Measurements from ENCODE around the gene SLC6A3.
"Not testable (repeated sequence)": the region's sequence is repeated elsewhere in the genome, so short reads cannot be mapped to it uniquely, and the experiment has no call there.

Gene SLC6A3

DNA sequence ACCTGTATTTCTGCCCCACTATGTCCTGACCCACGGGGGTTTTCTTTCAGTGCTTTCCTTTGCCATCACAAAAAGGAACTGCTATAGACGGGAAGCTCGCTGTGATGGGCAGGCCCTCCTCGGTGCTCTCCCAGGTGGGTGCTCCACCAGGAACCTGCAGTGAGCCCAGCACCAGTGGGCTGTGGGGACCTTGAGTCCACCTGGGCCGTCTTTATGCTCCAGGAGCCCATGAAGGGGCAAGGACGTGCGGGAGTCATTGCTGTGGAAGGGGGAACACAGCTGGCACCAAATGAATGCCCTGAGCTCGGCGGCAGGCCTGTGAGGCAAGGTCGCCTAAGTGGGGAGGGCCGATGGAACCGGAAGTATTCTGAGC, 36.7 kb upstream of the SLC6A3 start:
- peak overlapping the region; percentile 92 for H3K27ac Mint-ChIP-seq
- H3K4me3 Mint-ChIP-seq, result no peak overlapping the region
- H3K27me3 Mint-ChIP-seq, result no peaks in the 10 kb centered on the region
- H3K9me3 Mint-ChIP-seq, result no peaks in the 10 kb centered on the region
- H3K36me3 Mint-ChIP-seq (ENCODE audit: low read depth), result peaks cover 74% of the 10 kb centered on the region
- H3K4me1 Mint-ChIP-seq (ENCODE audit: low read depth), result peaks cover 61% of the 10 kb centered on the region
- intact Hi-C loops (cut with micrococcal nuclease), result no loop called here

DNA sequence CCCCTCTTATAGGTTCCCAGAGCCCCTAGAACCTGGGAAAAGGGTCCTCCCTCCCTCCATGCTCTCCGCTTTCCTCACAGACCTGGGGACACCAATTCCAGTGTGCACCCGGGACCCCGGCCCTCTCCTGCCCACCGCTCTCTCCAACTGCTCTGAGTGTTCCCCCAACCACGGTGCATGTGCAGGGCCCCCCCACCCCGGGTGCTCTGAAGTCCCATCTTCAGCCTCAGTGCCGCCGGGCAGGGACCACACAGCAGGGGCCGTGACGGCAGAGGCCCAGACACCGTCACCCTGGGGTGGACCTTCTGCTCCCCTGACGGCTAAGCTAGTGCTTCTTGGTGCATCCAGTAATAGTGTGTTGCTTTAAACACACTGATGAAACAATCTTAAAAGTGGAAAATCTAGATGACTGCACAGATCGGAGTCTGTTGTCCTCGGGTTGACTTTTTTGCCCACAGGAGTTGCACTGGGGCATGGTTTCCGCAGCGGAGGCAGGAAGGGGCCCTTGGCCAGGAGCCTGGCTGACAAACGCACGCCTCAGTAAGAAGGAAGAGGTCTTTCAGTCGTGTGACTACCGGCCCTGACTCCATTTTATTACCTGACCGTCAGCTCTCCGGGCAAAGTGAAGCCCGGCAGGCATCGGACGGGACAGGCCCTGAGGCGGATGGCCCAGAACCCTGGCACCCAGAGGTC, 36.2 kb upstream of the SLC6A3 start:
- Mint-ChIP-seq H3K27ac (peak overlapping the region; percentile 92), H3K4me3 (peak overlapping the region; percentile 32), H3K9me3 (no peaks in the 10 kb centered on the region), H3K4me1 (ENCODE audit: low read depth) (peaks cover 66% of the 10 kb centered on the region), H3K27me3 (no peaks in the 10 kb centered on the region), H3K36me3 (ENCODE audit: low read depth) (peaks cover 74% of the 10 kb centered on the region)
- intact Hi-C loops (cut with micrococcal nuclease), result no loop called here

DNA sequence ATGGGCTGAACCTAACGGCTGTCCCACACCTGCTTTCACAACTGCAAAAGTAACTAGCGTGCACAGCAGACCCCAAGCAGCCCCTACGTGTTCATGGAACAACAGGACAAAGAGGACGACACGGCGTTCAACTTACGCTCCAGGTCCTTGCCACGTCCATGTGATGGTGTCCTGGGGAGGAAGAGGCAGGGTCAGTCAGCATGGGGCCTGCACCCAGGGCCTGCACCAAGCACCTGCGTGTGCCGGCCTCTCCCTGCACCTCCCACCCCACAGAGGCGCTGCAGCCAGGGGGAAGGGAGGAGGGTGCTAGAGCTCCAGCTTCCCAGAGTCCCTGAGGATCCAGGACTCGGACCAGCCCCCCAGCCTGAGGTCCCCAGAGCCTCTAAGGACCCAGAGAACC, 35.6 kb upstream of the SLC6A3 start:
- Mint-ChIP-seq H3K36me3 (ENCODE audit: low read depth) (peaks cover 74% of the 10 kb centered on the region), H3K4me3 (no peak overlapping the region), H3K27me3 (no peaks in the 10 kb centered on the region), H3K9me3 (no peaks in the 10 kb centered on the region), H3K4me1 (ENCODE audit: low read depth) (peaks cover 70% of the 10 kb centered on the region), H3K27ac (peak overlapping the region; percentile 92)
- intact Hi-C loops (cut with micrococcal nuclease), result no loop called here

DNA sequence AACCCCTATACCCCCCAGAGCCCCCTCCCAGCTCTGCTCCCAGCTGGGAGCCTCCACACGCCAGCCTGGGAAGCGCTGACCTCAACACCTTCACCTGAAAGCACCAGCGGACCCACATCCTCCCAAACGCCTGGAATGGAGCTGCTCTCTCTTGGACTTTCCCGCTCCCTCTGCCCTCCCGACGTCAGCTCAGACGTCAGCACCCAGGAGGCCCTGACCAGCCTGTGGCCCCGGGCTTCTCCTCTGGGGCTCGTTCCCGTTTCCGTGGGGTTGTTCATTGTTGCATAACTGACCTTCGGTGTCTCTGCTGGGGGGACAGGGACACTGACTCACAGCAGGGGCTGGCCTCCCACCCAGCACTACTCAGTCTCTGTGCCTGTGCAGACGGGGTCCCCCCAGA, 35.0 kb upstream of the SLC6A3 start:
- H3K9me3 Mint-ChIP-seq, result no peaks in the 10 kb centered on the region
- peaks cover 74% of the 10 kb centered on the region for H3K36me3 Mint-ChIP-seq (ENCODE audit: low read depth)
- peak overlapping the region; percentile 67 for H3K4me3 Mint-ChIP-seq
- H3K27ac Mint-ChIP-seq, result peak overlapping the region; percentile 92
- no peaks in the 10 kb centered on the region for H3K27me3 Mint-ChIP-seq
- intact Hi-C loops (cut with micrococcal nuclease), result no loop called here
- peaks cover 71% of the 10 kb centered on the region for H3K4me1 Mint-ChIP-seq (ENCODE audit: low read depth)

DNA sequence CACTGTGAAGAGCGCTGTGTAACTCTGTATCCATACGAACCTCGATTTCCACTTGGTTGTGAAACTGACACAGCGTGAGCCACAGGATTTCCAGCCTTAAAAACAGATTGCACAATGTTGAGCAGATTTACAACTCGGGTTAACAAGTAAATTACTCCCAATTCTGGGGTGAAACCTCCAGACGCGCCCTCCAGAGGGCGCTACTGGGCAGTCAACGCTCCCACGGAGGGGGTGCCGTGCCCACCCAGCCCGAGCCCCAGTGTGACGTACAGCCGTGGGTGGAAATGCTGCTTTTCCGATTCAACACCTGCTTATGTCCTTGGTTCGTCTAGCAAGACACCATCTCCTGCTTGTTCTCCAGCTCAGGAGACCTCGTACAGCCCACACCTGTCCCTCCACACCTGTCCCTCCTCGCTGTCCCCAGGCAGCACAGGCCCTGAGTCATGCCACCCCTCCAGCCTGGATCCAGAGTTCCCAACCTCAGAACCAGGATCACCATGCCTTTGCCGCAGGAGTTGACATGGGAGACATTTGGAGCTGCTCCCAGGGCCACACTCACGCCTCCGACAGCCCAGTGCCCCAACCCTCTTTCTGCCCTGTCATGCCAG, 34.4 kb upstream of the SLC6A3 start:
- H3K27me3 Mint-ChIP-seq, result no peaks in the 10 kb centered on the region
- H3K36me3 Mint-ChIP-seq (ENCODE audit: low read depth), result peaks cover 74% of the 10 kb centered on the region
- no peaks in the 10 kb centered on the region for H3K9me3 Mint-ChIP-seq
- intact Hi-C loops (cut with micrococcal nuclease), result loop anchor here (5.0 kb wide), 1 partner anchor 38 kb away; no protein-coding TSS in a partner anchor
- H3K27ac Mint-ChIP-seq, result peak overlapping the region; percentile 92
- peaks cover 76% of the 10 kb centered on the region for H3K4me1 Mint-ChIP-seq (ENCODE audit: low read depth)
- peak overlapping the region; percentile 67 for H3K4me3 Mint-ChIP-seq

DNA sequence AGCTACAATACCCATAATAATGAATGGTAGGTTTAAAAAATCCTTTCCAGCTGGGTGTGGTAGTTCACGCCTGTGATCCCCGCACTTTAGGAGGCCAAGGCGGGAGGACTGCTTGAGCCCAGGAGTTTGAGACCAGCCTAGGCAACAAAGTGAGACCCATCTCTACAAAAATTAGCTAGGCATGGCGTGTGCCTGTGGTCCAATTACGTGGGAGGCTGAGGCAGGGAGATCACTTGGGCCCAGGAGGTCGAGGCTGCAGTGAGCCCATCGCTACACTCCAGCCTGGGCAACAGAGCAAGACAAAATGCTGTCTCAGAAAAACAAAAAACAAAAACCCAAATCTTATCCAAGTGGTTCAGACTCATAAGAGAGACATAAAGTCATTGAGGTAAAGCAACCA, 33.8 kb upstream of the SLC6A3 start:
- Mint-ChIP-seq H3K4me1 (ENCODE audit: low read depth) (peaks cover 78% of the 10 kb centered on the region), H3K27ac (peak overlapping the region; percentile 92), H3K9me3 (no peaks in the 10 kb centered on the region), H3K27me3 (no peaks in the 10 kb centered on the region), H3K36me3 (ENCODE audit: low read depth) (peaks cover 76% of the 10 kb centered on the region), H3K4me3 (no peak overlapping the region)
- intact Hi-C loops (cut with micrococcal nuclease), result loop anchor here (5.0 kb wide), 1 partner anchor 38 kb away; no protein-coding TSS in a partner anchor

DNA sequence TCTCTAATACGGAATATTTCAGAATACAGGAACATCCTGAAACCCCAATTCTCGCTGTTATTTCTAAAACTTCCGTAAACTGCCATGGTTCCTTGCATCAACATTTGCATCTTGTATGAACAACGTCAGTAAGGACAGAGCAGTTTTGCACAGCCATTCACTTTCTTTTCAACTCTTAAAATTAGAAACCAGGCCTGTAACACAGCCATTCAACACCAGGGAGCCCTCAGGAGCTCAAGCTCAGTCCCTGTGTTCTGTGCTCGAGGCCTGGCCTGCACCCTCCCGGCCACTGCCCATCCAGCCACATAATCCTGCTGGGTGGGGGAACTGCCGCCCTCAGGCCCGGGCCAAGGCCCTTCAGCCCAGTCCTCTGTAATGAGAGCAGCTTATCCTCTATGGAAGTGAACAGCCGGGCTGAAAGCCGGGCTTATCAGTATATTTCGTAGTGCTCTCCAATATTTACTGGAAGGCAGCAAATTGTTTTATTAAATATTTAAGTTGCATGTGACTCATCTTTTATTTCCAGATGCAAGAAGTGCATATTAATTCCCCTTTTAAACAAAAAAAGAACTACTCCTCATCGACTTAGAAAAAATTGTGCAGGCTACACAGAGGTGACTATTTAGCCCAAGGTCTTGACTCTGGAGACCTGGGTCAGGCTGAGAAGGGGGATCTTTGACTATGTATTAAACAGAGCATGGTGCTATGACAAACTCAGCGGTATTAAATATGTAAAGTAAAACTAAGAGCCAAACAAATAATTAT, 33.2 kb upstream of the SLC6A3 start:
- peaks cover 77% of the 10 kb centered on the region for H3K36me3 Mint-ChIP-seq (ENCODE audit: low read depth)
- peak overlapping the region; percentile 17 for H3K4me3 Mint-ChIP-seq
- H3K9me3 Mint-ChIP-seq, result no peaks in the 10 kb centered on the region
- H3K4me1 Mint-ChIP-seq (ENCODE audit: low read depth), result peaks cover 76% of the 10 kb centered on the region
- peak overlapping the region; percentile 84 for H3K27ac Mint-ChIP-seq
- no peaks in the 10 kb centered on the region for H3K27me3 Mint-ChIP-seq
- intact Hi-C loops (cut with micrococcal nuclease), result loop anchor here (5.0 kb wide), 1 partner anchor 39 kb away; no protein-coding TSS in a partner anchor

DNA sequence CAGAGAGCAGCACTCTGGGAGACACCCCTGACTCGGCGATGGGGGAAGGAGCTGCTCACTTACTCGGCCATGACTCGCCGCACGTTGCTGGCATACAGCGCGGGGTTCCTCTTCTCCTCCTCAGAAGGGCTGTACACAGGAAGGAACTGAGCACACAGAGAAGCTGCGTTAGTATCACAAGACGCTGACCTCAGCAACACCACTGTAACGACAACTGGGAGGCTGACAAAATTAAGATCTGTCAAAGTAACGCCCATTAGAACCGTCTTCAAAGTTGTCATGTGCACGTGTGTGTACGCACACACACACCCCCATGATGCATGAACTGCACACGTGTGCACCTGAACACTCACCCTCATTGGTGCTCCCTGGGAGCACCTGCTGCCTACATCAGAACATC, 32.1 kb upstream of the SLC6A3 start:
- Mint-ChIP-seq H3K27me3 (no peaks in the 10 kb centered on the region), H3K36me3 (ENCODE audit: low read depth) (peaks cover 77% of the 10 kb centered on the region), H3K4me3 (no peak overlapping the region), H3K27ac (peak overlapping the region; percentile 84), H3K4me1 (ENCODE audit: low read depth) (peaks cover 67% of the 10 kb centered on the region), H3K9me3 (no peaks in the 10 kb centered on the region)
- intact Hi-C loops (cut with micrococcal nuclease), result loop anchor here (1.0 to 5.0 kb wide), 2 partner anchors 25 to 40 kb away; no protein-coding TSS in a partner anchor

DNA sequence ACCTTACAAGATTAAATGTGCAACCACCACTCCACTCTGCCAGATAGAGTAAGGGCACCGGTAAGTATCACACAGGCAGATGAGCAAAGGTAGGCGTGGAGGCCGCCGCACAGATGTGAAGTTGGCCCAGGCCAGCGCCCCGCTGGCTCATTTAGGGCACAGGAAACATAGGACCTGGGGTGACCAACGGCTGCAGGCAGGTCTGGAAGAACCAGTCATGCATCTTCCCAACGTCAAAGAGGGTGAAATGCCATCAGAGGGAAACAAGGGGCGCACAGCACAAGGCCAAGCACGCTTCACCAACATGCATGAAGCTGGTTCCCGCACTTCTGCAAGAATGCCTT, 31.7 kb upstream of the SLC6A3 start:
- Mint-ChIP-seq H3K4me3 (no peak overlapping the region), H3K36me3 (ENCODE audit: low read depth) (peaks cover 77% of the 10 kb centered on the region), H3K27ac (peak overlapping the region; percentile 84), H3K9me3 (no peaks in the 10 kb centered on the region), H3K4me1 (ENCODE audit: low read depth) (peaks cover 64% of the 10 kb centered on the region), H3K27me3 (no peaks in the 10 kb centered on the region)
- intact Hi-C loops (cut with micrococcal nuclease), result loop anchor here (1.0 to 5.0 kb wide), 2 partner anchors 25 to 40 kb away; no protein-coding TSS in a partner anchor

DNA sequence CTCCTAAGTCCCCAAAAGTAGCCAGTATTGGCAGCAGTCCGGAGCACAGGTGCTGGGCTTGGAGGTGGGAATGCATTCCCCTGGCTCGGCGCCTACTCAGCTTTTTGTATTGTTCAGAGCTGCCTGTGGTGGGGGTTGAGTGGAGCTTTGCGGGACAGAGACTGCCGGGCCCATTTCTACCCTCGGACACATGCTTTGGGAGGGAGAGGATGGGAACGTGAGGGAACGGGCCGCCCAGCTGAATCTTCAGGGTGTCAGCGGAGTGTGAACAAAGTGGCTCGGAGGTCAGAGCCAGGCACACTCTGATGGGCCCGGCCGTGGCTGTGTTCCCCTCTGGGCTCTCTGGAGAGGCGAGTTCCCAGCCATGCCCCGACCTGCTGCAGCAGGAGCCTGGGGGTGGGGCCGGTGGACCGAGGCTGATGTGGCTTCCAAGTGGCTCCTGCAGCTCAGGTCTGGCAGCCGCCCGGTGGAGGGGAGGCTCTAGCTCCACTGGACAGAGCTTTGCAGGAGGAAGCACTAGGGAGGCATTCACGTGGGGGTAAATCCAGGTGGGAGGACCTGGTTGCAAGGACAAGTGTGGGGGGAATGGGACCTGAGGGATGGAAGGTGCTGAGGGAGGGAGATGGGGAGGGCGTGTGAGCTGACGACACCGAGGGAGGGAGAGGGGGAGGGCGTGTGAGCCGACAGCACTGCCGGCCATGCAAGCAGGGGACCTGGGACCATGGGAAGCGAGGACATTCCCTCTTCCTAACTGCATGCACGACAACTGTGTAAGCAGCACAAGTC, 31.1 kb upstream of the SLC6A3 start:
- Mint-ChIP-seq H3K4me1 (ENCODE audit: low read depth) (peaks cover 65% of the 10 kb centered on the region), H3K9me3 (no peaks in the 10 kb centered on the region), H3K27ac (peak overlapping the region; percentile 84), H3K36me3 (ENCODE audit: low read depth) (peaks cover 77% of the 10 kb centered on the region), H3K4me3 (no peak overlapping the region), H3K27me3 (no peaks in the 10 kb centered on the region)
- intact Hi-C loops (cut with micrococcal nuclease), result loop anchor here (5.0 kb wide), 1 partner anchor 41 kb away; no protein-coding TSS in a partner anchor

DNA sequence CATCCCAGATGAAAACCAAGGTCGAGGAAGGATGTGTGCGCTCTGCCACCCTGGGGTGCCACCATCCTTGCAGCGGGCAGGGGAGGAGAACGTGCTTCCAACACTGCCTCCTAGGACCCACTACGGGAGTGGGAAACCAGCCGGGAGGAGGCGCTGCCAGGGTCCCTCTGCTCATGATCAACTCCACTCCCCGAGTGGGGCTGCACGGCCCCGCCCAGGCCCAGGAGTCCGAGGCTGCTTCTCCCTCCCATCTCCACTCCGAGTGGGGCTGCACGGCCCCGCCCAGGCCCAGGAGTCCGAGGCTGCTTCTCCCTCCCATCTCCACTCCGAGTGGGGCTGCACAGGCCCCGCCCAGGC, 30.3 kb upstream of the SLC6A3 start:
- intact Hi-C loops (cut with micrococcal nuclease), result loop anchor here (5.0 kb wide), 1 partner anchor 42 kb away; no protein-coding TSS in a partner anchor
- not testable (repeated sequence) for H3K4me3 Mint-ChIP-seq, H3K9me3 Mint-ChIP-seq, H3K27me3 Mint-ChIP-seq
- peaks cover 79% of the 10 kb centered on the region for H3K36me3 Mint-ChIP-seq (ENCODE audit: low read depth)
- peaks cover 59% of the 10 kb centered on the region for H3K4me1 Mint-ChIP-seq (ENCODE audit: low read depth)
- H3K27ac Mint-ChIP-seq, result peak overlapping the region; percentile 20

DNA sequence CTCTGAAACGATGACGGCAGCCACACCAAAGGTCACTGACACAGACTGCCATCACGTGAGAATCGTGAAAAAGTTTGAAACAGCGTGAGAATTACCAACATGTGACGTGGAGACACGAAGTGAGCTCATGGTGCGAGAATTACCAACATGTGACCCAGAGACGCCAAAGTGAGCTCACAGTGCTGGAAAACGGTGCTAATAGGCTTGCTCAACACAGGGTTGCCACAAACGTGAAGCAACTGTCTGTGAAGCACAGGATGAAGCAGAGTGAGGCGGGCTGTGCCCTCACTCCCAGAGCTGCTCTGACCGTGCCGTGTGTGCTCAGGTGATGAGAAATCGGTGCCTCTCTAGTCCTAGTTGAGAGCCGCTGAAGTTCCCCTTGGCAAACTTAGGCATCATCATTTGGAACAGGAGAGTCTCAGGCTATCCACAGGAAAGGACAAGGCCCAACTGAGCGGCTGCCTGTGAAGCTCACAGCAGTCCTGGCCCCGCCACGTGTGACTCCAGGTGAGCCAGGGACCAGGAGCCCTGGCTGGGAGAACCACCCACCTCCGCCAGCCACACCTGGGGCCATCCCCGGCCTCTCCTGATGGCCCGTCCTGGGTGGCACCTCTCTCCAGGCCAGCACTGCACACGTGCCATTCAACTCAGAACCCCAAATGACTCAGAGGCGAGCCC, 29.8 kb upstream of the SLC6A3 start:
- no peaks in the 10 kb centered on the region for H3K9me3 Mint-ChIP-seq
- peak overlapping the region; percentile 42 for H3K27ac Mint-ChIP-seq
- H3K27me3 Mint-ChIP-seq, result no peaks in the 10 kb centered on the region
- peaks cover 53% of the 10 kb centered on the region for H3K4me1 Mint-ChIP-seq (ENCODE audit: low read depth)
- peaks cover 85% of the 10 kb centered on the region for H3K36me3 Mint-ChIP-seq (ENCODE audit: low read depth)
- intact Hi-C loops (cut with micrococcal nuclease), result loop anchor here (5.0 kb wide), 1 partner anchor 42 kb away; no protein-coding TSS in a partner anchor
- no peak overlapping the region for H3K4me3 Mint-ChIP-seq

DNA sequence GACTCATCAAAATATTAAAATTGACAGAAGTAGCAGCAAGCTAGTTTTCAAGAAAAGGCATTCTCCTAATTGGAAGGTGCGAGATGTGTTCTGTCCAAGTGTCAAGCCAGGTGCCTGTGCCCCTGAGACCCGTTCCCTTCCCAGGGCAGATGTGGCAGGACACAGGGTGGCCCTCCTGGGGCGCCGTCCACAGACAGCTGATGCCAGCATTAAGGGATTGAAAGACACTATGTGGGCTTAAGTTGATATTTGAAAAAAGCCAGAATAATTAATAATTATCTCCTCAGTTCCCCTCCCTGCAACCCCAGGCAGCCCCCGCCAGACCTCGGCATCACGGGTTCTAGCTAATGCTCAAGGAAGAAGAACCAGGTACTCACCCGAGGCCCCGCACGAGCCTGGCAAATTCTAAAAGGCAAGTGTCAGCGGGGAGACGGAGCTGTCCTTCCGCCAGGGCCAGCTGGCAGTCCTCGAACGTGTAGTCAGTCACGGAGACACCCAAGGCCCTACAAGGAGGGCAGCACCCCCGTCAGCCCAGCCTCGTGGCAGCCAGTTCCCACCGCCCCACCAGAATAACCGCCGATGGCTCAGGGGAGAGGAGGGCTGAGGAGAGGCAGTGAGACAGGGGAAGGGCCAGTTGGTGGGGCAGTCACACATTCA, 29.1 kb upstream of the SLC6A3 start:
- Mint-ChIP-seq H3K4me3 (no peak overlapping the region), H3K36me3 (ENCODE audit: low read depth) (peaks cover 91% of the 10 kb centered on the region)

More for the DNA sequence above, 29.1 kb upstream of the SLC6A3 start:
- Mint-ChIP-seq H3K9me3 (no peaks in the 10 kb centered on the region), H3K4me1 (ENCODE audit: low read depth) (peaks cover 46% of the 10 kb centered on the region), H3K27me3 (no peaks in the 10 kb centered on the region), H3K27ac (peak overlapping the region; percentile 42)
- intact Hi-C loops (cut with micrococcal nuclease), result no loop called here
